GM19395 (cell line): ENCODE results near the gene HHIPL1.
"Not testable (repeated sequence)": the region's sequence is repeated elsewhere in the genome, so short reads cannot be mapped to it uniquely, and the experiment has no call there.

Experiments used
- ATAC-seq: cut with Tn5 transposase; IDR thresholded peaks from one replicate; pipeline ENCODE4 v1.9.1; 2021; ENCODE audit warnings: mild to moderate bottlenecking, moderate library complexity; ENCODE audit not compliant: unreplicated experiment

Gene HHIPL1

DNA sequence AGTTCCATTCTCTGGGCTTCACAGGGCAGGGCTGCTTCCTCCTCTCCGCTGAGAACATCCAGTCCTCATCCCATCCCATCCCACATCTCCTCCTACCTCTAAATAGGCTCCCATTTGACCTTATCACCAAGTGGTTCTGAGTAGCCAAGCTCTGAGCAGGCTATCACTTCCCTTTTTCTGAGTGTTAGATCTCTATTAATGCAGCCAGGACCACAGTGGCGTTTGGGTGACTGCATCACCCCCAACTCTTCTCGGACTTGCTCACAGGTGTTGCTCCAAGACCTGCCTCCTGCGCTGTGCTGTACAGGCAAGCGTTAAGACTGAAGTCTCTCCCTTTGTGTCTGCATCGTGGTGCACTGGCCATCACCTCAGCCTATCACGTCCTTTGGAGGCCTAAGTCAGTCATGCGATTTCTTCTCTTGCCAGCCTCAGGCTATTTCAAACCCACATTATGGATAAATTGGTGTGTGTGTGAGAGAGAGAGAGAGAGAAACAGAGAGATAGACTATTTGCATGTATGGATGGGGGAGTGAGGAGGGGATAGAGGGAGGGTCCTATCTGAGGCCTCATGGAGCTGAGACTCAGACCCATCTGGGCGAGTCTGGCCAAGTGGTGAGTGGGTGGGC, 12.4 kb upstream of the HHIPL1 start:
- ATAC-seq: no peak

- no peak for ATAC-seq
Observed at GRCh38 chr14:99633141-99633540, 11.8 kb upstream of the HHIPL1 start.

DNA sequence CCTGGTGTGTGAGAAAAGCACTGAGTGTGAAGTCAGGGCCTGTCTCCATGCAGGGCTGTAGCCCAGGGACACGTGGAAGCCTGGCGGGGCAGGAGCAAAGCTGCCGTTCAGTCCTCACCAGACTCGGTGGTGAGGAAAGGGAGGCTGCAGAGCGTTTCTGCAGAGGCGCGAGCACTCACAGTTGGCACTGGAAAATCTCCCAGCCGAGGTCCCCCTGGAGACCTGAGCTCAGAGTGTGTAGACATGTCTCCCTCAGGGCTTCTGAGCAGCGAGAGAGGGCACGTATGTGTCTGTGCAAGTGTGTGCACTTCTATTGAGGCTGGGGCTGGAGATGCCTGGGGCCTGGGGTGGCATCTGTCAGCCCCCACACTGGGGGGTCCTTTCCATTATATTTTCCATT, 11.0 kb upstream of the HHIPL1 start:
- no peak for ATAC-seq

DNA sequence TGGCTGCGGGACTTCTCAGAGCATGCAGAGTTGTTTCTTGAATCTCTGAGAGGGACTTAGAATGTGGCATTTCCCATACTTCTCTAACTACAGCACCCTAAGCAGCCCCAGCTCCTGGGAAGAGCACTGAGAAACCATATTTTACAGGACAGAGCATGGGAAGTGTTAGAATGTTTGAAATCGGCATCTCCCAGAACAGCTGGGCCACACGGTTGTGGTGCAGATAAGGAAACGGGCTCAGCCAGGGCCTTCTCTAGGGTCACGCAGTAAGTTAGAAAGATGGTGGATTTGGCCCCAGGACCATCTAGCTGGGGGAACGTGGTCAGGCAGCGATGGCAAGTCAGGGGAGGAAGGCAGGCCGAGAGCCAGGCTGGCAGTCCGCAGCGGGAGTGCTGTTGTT, 10.5 kb upstream of the HHIPL1 start:
- ATAC-seq: no peak

- ATAC-seq: no peak
Observed at GRCh38 chr14:99635116-99635515, 9.8 kb upstream of the HHIPL1 start.

GRCh38 chr14:99636487-99636886, 8.4 kb upstream of the HHIPL1 start:
- no peak for ATAC-seq

- no peak for ATAC-seq
Observed at GRCh38 chr14:99637624-99638023, 7.3 kb upstream of the HHIPL1 start.

DNA sequence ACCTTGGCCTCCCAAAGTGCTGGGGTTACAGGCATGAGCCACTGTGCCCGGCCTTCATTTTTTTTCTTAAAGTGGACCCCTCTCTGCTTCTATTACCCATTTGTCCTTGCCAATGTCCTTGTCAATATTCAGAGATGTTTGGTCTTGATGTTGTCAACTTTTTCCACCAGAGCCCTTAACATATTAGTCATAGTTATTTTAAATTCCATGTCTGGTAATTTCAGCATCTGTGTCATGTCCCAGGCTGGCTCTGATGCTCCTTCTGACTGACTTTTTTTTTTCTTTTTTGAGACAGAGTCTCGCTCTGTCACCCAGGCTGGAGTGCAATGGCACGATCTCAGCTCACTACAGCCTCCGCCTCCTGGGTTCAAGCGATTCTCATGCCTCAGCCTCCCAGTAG, 2.2 kb upstream of the HHIPL1 start:
- not testable (repeated sequence) for ATAC-seq

- ATAC-seq: no peak
Observed at GRCh38 chr14:99643343-99643742, 1.6 kb upstream of the HHIPL1 start.

DNA sequence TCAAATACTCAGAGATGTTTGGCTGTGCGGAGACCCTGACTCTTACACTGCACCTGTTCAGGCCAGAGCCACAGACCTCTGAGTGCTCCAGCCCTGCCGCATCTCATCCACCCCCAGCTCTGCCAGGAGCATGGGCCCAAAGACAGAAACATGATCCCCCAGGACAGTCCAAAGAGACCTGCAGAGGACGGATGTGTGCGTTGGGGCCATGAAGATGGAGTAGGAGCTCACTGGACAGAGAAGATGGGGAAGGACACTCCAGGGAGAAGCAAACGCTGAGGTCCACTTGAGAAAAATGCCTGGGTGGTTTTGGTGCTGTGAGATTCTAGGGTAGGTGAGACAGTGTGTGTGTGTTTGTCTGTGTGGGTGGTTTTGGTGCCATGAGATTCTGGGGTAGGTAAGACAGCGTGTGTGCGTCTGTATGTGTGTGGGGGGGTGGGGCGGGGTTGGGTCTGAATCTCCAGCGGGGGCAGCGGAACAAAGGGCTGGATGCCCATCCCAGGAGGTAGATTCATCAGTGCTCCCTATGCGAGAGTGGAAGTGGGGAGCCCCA, 818 bp upstream of the HHIPL1 start:
- no peak for ATAC-seq

- ATAC-seq: no peak
Observed at GRCh38 chr14:99645545-99646505, 896 bp downstream of the HHIPL1 start.

GRCh38 chr14:99647411-99647810, 2.5 kb downstream of the HHIPL1 start:
- no peak for ATAC-seq

GRCh38 chr14:99648027-99648784, 3.3 kb downstream of the HHIPL1 start:
- ATAC-seq: no peak

GRCh38 chr14:99649219-99649618, 4.3 kb downstream of the HHIPL1 start:
- no peak for ATAC-seq

DNA sequence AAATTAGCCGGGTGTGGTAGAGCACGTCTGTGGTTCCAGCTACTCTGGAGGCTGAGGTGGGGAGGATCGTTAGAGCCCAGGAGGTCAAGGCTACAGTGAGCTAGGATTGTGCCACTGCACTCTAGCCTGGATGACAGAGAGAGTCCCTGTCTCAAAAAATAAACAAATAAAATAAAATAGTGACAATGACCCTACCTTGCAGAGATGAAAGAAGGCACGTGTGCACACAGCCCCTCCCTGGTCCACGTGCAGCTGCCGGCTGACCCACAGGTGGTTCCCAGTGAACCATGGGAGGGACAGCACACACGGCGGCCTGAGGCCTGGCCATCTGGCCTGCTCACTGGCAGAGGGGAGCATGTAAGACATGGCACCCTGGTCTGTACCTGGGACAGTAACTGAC, 4.7 kb downstream of the HHIPL1 start:
- ATAC-seq: no peak

- no peak for ATAC-seq
Observed at GRCh38 chr14:99650189-99650588, 5.3 kb downstream of the HHIPL1 start.

- ATAC-seq: no peak
Observed at GRCh38 chr14:99651953-99652746, 7.2 kb downstream of the HHIPL1 start.

DNA sequence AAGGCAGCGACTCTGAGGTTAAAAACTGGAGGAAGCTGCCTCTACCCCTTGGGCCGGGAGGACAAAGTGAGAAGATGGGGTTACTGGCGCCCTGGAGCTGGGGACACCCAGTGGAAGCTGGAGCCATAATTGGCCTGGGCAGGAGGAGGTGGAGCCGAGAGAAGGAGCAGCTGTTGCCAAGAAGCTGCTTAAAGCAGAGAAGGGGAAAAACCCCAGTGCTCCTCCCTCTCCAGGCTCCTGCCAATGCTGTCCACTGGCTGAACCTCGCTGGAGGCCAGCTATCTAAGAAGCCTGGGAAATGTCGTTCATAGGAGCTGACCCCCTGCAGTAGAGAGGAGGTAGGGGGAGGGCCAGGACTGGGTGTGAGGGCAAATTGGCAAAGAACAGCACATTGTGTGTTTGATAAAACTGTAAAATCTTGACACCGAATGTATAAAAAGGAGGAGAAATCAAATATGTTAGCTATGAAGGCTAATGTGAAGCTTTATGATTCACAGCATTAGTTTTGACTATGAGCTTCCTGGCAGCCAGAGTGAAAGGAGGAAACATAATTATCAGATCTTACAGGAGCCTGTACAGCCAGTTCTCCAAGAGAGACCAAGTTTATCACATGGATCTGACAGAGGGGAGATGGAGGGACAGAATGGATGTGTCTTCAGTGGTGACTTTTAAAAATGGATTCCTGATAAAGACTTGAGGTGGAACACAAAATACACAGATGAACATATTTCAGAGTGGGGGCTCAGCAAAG, 9.5 kb downstream of the HHIPL1 start:
- ATAC-seq: no peak

- ATAC-seq: no peak
Observed at GRCh38 chr14:99655521-99655920, 10.6 kb downstream of the HHIPL1 start.

GRCh38 chr14:99656171-99656570, 11.2 kb downstream of the HHIPL1 start:
- ATAC-seq: no peak
